ENCODE data around the gene BMP6.

DNA sequence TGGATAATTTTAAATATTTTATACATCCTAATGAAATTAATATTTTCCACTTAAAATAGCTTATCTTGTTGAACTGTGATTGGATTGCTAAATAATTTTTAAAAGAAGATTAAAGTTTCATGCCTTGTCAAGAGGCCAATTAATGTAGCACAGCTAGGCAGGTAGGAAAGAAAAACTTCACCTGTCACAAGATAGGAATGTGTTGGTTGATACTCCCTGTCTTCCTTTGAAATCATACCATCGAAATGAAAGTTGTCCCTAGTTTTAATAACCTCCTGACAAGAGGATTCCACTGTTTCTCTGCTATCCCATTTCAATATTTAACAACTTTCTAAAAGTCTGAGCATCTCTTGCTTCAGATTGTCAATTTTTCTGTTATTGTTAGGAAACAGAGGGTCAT, 80.8 kb downstream of the BMP6 start:
- no peak for TF ChIP-seq POLR2A (IDR thresholded peaks at IDR 0.05)
- no peak for TF ChIP-seq CTCF (IDR thresholded peaks at IDR 0.05)

Measured in breast epithelium (tissue), 3 donors.